22Rv1 (cell line): Measurements from ENCODE around the gene DNMT3A.

Experiments used
- ZFX ChIP-seq: fragments of 450-650 bp; IDR thresholded peaks from 2 replicates; pipeline ENCODE4 v1.6.1; 2017; ENCODE audit warnings: antibody characterized with exemption, borderline replicate concordance
- TF ChIP-seq, protein P1 (sequence below): fragments of 450-650 bp; IDR thresholded peaks from 2 replicates; pipeline ENCODE4 v1.5.1; 2017; ENCODE audit warnings: mild to moderate bottlenecking

DNA sequence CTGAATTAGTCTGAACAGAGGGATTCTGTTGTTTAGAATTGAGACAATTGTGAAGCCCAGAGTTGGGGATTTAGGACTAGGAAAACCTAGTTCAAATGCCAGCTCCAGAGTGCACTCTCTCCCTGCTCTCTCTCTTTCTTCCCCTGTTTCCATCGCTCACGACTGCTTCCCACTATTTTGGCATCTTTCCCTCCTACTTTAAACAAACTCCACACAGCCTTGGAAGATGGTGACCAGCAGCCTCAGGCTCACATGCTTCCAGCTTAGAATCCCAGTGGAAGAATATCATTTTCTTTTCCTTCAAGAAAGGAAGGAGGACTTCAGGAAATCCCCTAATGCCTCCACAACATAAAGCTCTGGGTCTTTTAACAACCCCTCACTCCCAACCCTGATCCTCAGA lies 6.1 kb upstream of the DNMT3A start:
- TF ChIP-seq, protein P1, sequence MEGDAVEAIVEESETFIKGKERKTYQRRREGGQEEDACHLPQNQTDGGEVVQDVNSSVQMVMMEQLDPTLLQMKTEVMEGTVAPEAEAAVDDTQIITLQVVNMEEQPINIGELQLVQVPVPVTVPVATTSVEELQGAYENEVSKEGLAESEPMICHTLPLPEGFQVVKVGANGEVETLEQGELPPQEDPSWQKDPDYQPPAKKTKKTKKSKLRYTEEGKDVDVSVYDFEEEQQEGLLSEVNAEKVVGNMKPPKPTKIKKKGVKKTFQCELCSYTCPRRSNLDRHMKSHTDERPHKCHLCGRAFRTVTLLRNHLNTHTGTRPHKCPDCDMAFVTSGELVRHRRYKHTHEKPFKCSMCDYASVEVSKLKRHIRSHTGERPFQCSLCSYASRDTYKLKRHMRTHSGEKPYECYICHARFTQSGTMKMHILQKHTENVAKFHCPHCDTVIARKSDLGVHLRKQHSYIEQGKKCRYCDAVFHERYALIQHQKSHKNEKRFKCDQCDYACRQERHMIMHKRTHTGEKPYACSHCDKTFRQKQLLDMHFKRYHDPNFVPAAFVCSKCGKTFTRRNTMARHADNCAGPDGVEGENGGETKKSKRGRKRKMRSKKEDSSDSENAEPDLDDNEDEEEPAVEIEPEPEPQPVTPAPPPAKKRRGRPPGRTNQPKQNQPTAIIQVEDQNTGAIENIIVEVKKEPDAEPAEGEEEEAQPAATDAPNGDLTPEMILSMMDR = no peak
- no peak for TF ChIP-seq ZFX
